ENCODE results near the gene SLC13A5. TPM values are rescaled to one million over a fixed set of nuclear protein-coding genes. Genes with fewer than 3 reads are reported as not detected.

The SLC13A5 gene
- total RNA-seq, 1 donor from 2014 or later = 1.1 TPM

DNA sequence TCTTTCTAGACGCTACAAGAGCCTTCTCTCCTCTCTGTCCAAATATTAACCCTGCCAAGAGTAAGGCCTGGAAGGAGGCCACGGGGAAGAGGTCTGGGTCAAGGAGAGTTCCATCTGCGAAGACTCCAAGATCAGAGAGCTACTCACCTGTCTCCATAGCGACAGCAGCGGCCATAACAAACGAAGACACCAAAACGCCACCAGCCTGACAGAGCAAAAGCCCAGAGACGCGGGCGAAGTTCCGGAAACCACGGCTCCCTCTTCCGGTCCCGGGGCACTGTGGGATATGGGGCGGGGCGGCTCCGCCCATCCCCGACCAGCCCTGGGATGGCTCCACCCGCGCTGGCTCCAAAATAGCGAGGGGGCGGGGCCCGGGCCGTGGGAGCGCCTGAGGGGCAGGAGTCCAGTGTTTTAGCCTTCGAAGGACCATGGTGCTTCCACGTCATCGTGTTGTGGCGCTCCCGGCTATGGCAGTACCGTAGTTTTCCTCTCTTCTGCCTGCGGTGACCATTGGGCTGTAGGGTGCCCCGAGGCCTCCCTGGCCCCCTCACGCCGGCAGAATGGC lies 61.7 kb downstream of the SLC13A5 start, which contains the start of the genes C17orf100 and MED31:
Gene C17orf100 (plus strand): TSS at position 409 of the 565 bp plus-strand sequence. CDS start 152 bp downstream, at position 561.
Gene MED31 (minus strand): TSS at position 252 of the 565 bp plus-strand sequence. CDS start 77 bp downstream, at position 175.
- Mint-ChIP-seq H3K4me3 (ENCODE audit: unreplicated experiment) (peak within 1 kb of the TSS; percentile 91), H3K4me1 (ENCODE audit: low read depth) (peaks cover 50% of the 10 kb centered on the region), H3K36me3 (ENCODE audit: low read depth) (peaks cover 10% of the 10 kb centered on the region), H3K27me3 (ENCODE audit: low read depth) (peaks cover 25% of the 10 kb centered on the region), H3K9me3 (ENCODE audit: low read depth) (peaks cover 6% of the 10 kb centered on the region), H3K27ac (ENCODE audit: unreplicated experiment) (peak within 1 kb of the TSS; percentile 98)
- TF ChIP-seq, protein P1, sequence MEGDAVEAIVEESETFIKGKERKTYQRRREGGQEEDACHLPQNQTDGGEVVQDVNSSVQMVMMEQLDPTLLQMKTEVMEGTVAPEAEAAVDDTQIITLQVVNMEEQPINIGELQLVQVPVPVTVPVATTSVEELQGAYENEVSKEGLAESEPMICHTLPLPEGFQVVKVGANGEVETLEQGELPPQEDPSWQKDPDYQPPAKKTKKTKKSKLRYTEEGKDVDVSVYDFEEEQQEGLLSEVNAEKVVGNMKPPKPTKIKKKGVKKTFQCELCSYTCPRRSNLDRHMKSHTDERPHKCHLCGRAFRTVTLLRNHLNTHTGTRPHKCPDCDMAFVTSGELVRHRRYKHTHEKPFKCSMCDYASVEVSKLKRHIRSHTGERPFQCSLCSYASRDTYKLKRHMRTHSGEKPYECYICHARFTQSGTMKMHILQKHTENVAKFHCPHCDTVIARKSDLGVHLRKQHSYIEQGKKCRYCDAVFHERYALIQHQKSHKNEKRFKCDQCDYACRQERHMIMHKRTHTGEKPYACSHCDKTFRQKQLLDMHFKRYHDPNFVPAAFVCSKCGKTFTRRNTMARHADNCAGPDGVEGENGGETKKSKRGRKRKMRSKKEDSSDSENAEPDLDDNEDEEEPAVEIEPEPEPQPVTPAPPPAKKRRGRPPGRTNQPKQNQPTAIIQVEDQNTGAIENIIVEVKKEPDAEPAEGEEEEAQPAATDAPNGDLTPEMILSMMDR (IDR thresholded peaks at IDR 0.05) = no peak
- peak; percentile 97 for DNase-seq (ENCODE audit: low spot score)

DNA sequence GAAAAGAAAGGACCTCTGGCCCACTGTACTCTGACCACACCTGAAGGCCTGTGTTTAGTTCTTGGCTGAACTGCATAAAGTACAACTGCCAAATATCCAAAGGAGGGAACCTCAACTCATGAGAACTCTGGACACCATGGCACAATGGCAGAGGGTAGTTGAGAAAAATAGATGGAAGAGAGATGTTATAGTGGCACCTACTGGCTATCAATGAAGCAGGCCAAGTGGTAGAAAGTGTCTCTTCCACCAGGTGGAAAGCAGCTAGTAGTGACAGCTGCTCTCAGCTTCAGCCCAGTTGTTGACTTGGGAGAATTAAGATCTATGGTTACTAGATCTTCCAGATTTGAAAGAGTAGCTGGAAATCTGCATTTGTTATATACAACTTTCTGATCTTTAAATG lies 65.0 kb downstream of the SLC13A5 start:
- peaks cover 6% of the 10 kb centered on the region for H3K36me3 Mint-ChIP-seq (ENCODE audit: low read depth)
- no peak for DNase-seq (ENCODE audit: low spot score)
- no peak overlapping the region for H3K27ac Mint-ChIP-seq (ENCODE audit: unreplicated experiment)
- TF ChIP-seq, protein P1 (IDR thresholded peaks at IDR 0.05) = peak; percentile 60
- H3K4me1 Mint-ChIP-seq (ENCODE audit: low read depth) = peaks cover 27% of the 10 kb centered on the region
- no peaks in the 10 kb centered on the region for H3K9me3 Mint-ChIP-seq (ENCODE audit: low read depth)
- H3K27me3 Mint-ChIP-seq (ENCODE audit: low read depth) = peaks cover under 1% of the 10 kb centered on the region
- H3K4me3 Mint-ChIP-seq (ENCODE audit: unreplicated experiment) = no peak overlapping the region

DNA sequence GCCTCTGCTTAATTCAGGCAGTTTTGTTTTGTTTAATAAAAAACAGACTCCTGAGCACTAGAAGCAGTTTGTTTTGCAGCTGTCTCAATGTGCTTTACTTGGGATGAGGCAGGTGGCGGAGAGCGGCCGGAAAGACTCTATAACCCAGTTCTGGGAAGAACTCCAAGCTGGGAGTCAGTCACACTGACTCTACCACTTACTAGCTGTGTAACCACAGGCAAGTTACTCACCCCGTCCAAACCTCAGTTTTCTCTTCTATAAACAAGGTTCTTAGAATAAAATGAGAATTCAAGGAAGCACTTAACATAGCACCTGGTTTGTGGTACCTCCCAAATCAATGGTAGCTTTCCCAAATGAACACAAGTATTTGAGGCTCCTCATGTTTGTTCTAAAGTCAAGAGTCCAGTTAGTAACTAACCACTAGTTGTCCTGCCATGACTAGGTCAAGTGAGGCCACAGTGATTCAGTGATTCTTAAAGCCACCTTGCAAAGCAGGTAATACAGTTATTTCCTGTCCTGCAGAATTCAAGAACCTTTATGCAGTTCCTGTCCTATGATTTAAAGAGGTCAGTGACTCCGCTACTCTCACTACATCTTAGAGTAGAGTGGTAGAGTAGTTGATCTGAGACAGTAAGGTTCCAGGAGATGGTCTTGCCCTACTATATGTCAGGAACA lies 69.6 kb downstream of the SLC13A5 start:
- Mint-ChIP-seq H3K4me3 (ENCODE audit: unreplicated experiment) (no peak overlapping the region), H3K27ac (ENCODE audit: unreplicated experiment) (no peak overlapping the region)
- no peak for DNase-seq (ENCODE audit: low spot score)

GRCh38 chr17:6642592-6642991 lies 70.6 kb downstream of the SLC13A5 start:
- H3K36me3 Mint-ChIP-seq (ENCODE audit: low read depth) = peaks cover 2% of the 10 kb centered on the region
- TF ChIP-seq, protein P1 (IDR thresholded peaks at IDR 0.05) = no peak
- no peaks in the 10 kb centered on the region for H3K9me3 Mint-ChIP-seq (ENCODE audit: low read depth)
- no peaks in the 10 kb centered on the region for H3K27me3 Mint-ChIP-seq (ENCODE audit: low read depth)
- H3K27ac Mint-ChIP-seq (ENCODE audit: unreplicated experiment) = peak overlapping the region; percentile 63
- peaks cover 35% of the 10 kb centered on the region for H3K4me1 Mint-ChIP-seq (ENCODE audit: low read depth)
- DNase-seq (ENCODE audit: low spot score) = no peak
- H3K4me3 Mint-ChIP-seq (ENCODE audit: unreplicated experiment) = peak overlapping the region; percentile 82

More for the DNA sequence above, 69.6 kb downstream of the SLC13A5 start:
- Mint-ChIP-seq H3K9me3 (ENCODE audit: low read depth) (no peaks in the 10 kb centered on the region), H3K4me1 (ENCODE audit: low read depth) (peaks cover 27% of the 10 kb centered on the region), H3K36me3 (ENCODE audit: low read depth) (peaks cover 5% of the 10 kb centered on the region), H3K27me3 (ENCODE audit: low read depth) (no peaks in the 10 kb centered on the region)
- TF ChIP-seq, protein P1 (IDR thresholded peaks at IDR 0.05) = no peak

DNA sequence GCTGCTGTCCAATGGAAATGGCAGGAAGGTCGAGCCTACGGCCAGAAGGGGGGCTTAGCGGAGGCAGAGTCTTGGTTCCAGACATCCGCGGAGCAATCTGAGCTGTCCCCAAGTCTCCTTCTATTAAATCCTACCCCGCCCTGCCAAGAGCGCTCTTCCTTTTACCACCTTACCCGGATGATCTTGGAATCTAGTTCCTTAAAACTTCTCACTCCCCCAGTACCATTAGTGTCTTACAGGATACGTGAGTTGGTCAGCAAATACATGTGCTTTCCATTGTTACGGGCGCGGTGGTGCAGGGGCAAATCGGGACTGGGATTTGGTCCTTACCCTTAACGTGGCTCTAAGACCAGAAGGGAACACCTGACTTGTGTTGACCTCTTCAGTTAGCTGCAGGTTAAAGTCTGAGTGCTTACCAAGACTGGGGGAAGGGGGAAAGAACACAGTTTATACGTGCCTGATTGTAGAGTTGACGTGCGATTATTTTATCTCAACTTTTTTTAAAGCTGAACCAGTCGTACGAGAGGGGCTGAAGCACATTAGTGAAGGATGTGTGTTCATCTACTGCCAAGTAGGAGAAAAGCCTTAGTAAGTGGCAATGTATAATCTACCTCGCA lies 71.8 kb downstream of the SLC13A5 start:
- H3K36me3 Mint-ChIP-seq (ENCODE audit: low read depth) = peaks cover 2% of the 10 kb centered on the region
- H3K4me1 Mint-ChIP-seq (ENCODE audit: low read depth) = peaks cover 35% of the 10 kb centered on the region
- TF ChIP-seq, protein P1 (IDR thresholded peaks at IDR 0.05) = no peak
- peak overlapping the region; percentile 95 for H3K27ac Mint-ChIP-seq (ENCODE audit: unreplicated experiment)
- H3K4me3 Mint-ChIP-seq (ENCODE audit: unreplicated experiment) = peak overlapping the region; percentile 82
- no peaks in the 10 kb centered on the region for H3K9me3 Mint-ChIP-seq (ENCODE audit: low read depth)
- H3K27me3 Mint-ChIP-seq (ENCODE audit: low read depth) = no peaks in the 10 kb centered on the region
- no peak for DNase-seq (ENCODE audit: low spot score)

Data from chondrocyte (in vitro differentiated cells).